ENCODE data around the gene EIF4A2. TPM values are rescaled to one million over a fixed set of nuclear protein-coding genes. Genes with fewer than 3 reads are reported as not detected.

Gene EIF4A2
- total and polyA plus RNA-seq, 10 of the 15 experiments (the other 5 are each of a cell fraction or from before 2014, with no cell fraction given), result 154 to 680 (median 259) TPM

- TF ChIP-seq ELK1 (IDR thresholded peaks at IDR 0.05; ENCODE audit: low read depth, low read length) (peak; percentile 97), NR2C1 (IDR thresholded peaks at IDR 0.05) (peak; percentile 66), MYC (IDR thresholded peaks at IDR 0.05; ENCODE audit: insufficient read depth, insufficient read length, insufficient replicate concordance, low read length, severe bottlenecking) (peak; percentile 66), MLLT1 (IDR thresholded peaks at IDR 0.05) (0 out of 2 replicates have a peak, but pooled peaks have one; percentile 25), SREBF2 (IDR thresholded peaks at IDR 0.05; ENCODE audit: low read length) (no peak), CBX5 (IDR thresholded peaks at IDR 0.05; ENCODE audit: low read depth) (no peak), BHLHE40 (IDR thresholded peaks at IDR 0.05; ENCODE audit: borderline replicate concordance in 1 of 2, low read depth in 2 of 2, low read length in 1 of 2) (peak in 1 of 2 experiments; percentile 60; a peak in 1 of 4 replicates), TCF3 (IDR thresholded peaks at IDR 0.05; ENCODE audit: borderline replicate concordance, insufficient read depth, low read depth, low read length) (peak; percentile 63; the same call in 1 of the 2 replicates), CREB1 (IDR thresholded peaks at IDR 0.05; ENCODE audit: low read depth) (peak; percentile 94), ESRRA (IDR thresholded peaks at IDR 0.05; ENCODE audit: low read length) (no peak), BMI1 (IDR thresholded peaks at IDR 0.05; ENCODE audit: borderline replicate concordance) (no peak), NBN (IDR thresholded peaks at IDR 0.05) (peak; percentile 87; the same call in 1 of the 2 replicates), PAX8 (IDR thresholded peaks at IDR 0.05) (no peak), E2F4 (IDR thresholded peaks at IDR 0.05; ENCODE audit: low read depth, low read length) (peak; percentile 94), EED (IDR thresholded peaks at IDR 0.05; ENCODE audit: low read depth) (peak; percentile 57; the same call in 1 of the 2 replicates), NFIC (IDR thresholded peaks at IDR 0.05; ENCODE audit: low read depth, low read length) (0 out of 2 replicates have a peak, but pooled peaks have one; percentile 9), GATAD2B (conservative IDR thresholded peaks at IDR 0.05; ENCODE audit: low read depth) (peak; percentile 82; the same call in 1 of the 2 replicates), ZBTB11 (CRISPR knock-in tag; IDR thresholded peaks at IDR 0.05) (peak; percentile 82), DPF2 (IDR thresholded peaks at IDR 0.05) (peak; percentile 53; the same call in 1 of the 2 replicates)
These were observed 23.0 kb downstream of the EIF4A2 start, which contains the start of gene RFC4 (continued) for GRCh38 chr3:186806089-186807055.

Measured in GM12878 (cell line).